ENCODE results near the gene LMBR1.

Gene LMBR1

GRCh38 chr7:156773966-156774365 is 119.0 kb downstream of the LMBR1 start:
- TF ChIP-seq CTCF (IDR thresholded peaks at IDR 0.05), result no peak
- Histone ChIP-seq H3K4me1 (ENCODE audit: control insufficient read depth in 1 of 2, insufficient read depth in 1 of 2, low read depth in 1 of 2, low read length in 1 of 2) (peaks cover 0 to 4% of the 10 kb centered on the region in 2 experiments), H3K9me3 (no peaks in the 10 kb centered on the region), H3K4me3 (ENCODE audit: low read depth in 1 of 2, low read length in 1 of 2) (no peak overlapping the region), H3K36me3 (no peaks in the 10 kb centered on the region), H3K27me3 (no peaks in the 10 kb centered on the region), H3K27ac (no peak overlapping the region)

- no peak for TF ChIP-seq CTCF (IDR thresholded peaks at IDR 0.05)
- H3K36me3 ChIP-seq, result no peaks in the 10 kb centered on the region
- H3K27me3 ChIP-seq, result no peaks in the 10 kb centered on the region
- no peak overlapping the region for H3K4me3 ChIP-seq (ENCODE audit: low read depth in 1 of 2, low read length in 1 of 2)
- peaks cover 0 to 4% of the 10 kb centered on the region in 2 experiments for H3K4me1 ChIP-seq (ENCODE audit: control insufficient read depth in 1 of 2, insufficient read depth in 1 of 2, low read depth in 1 of 2, low read length in 1 of 2)
- H3K9me3 ChIP-seq, result no peaks in the 10 kb centered on the region
- no peak overlapping the region for H3K27ac ChIP-seq
These were observed 120.3 kb downstream of the LMBR1 start for GRCh38 chr7:156772725-156773124.

GRCh38 chr7:156768698-156769472 is 124.1 kb downstream of the LMBR1 start:
- TF ChIP-seq CTCF (IDR thresholded peaks at IDR 0.05), result no peak
- H3K4me3 ChIP-seq (ENCODE audit: low read depth in 1 of 2, low read length in 1 of 2), result no peak overlapping the region
- peaks cover 0 to 4% of the 10 kb centered on the region in 2 experiments for H3K4me1 ChIP-seq (ENCODE audit: control insufficient read depth in 1 of 2, insufficient read depth in 1 of 2, low read depth in 1 of 2, low read length in 1 of 2)
- no peaks in the 10 kb centered on the region for H3K9me3 ChIP-seq
- no peaks in the 10 kb centered on the region for H3K27me3 ChIP-seq
- peaks cover 10% of the 10 kb centered on the region for H3K36me3 ChIP-seq
- no peak overlapping the region for H3K27ac ChIP-seq

- H3K36me3 ChIP-seq, result peaks cover 16% of the 10 kb centered on the region
- TF ChIP-seq CTCF (IDR thresholded peaks at IDR 0.05), result no peak
- H3K27me3 ChIP-seq, result no peaks in the 10 kb centered on the region
- H3K9me3 ChIP-seq, result no peaks in the 10 kb centered on the region
- no peak overlapping the region for H3K27ac ChIP-seq
- H3K4me1 ChIP-seq (ENCODE audit: control insufficient read depth in 1 of 2, insufficient read depth in 1 of 2, low read depth in 1 of 2, low read length in 1 of 2), result no peaks in the 10 kb centered on the region
- H3K4me3 ChIP-seq (ENCODE audit: low read depth in 1 of 2, low read length in 1 of 2), result no peak overlapping the region
These were observed 126.3 kb downstream of the LMBR1 start for GRCh38 chr7:156766666-156767065.

GRCh38 chr7:156765901-156766656 is 126.9 kb downstream of the LMBR1 start:
- no peak overlapping the region for H3K27ac ChIP-seq
- no peaks in the 10 kb centered on the region for H3K9me3 ChIP-seq
- no peaks in the 10 kb centered on the region for H3K4me1 ChIP-seq (ENCODE audit: control insufficient read depth in 1 of 2, insufficient read depth in 1 of 2, low read depth in 1 of 2, low read length in 1 of 2)
- H3K27me3 ChIP-seq, result no peaks in the 10 kb centered on the region
- no peak overlapping the region for H3K4me3 ChIP-seq (ENCODE audit: low read depth in 1 of 2, low read length in 1 of 2)
- TF ChIP-seq CTCF (IDR thresholded peaks at IDR 0.05), result no peak
- H3K36me3 ChIP-seq, result peaks cover 20% of the 10 kb centered on the region
